PC-9 (cell line): ENCODE measurements around the gene CDC27. TPM values are rescaled to one million over a fixed set of nuclear protein-coding genes. Genes with fewer than 3 reads are reported as not detected.

Source experiments
- BruUV-seq: library from RNA; stranded (reverse); fragments of 400-500 nt; replicated peaks from 2 replicates; lab custom pipeline; 2021; lab: Mats Ljungman, UMichigan
- CTCF ChIA-PET: fragments of 300-600 bp; sonication (Branson Sonifier 250); formaldehyde crosslinking; loops from one replicate; lab custom pipeline; 2022; ENCODE audit warnings: antibody characterized with exemption; lab: Charles Lee
- POLR2A ChIA-PET: fragments of 300-600 bp; sonication (Branson Sonifier 250); formaldehyde crosslinking; loops from one replicate; lab custom pipeline; 2022; ENCODE audit warnings: antibody characterized with exemption; ENCODE audit not compliant: unreplicated experiment; lab: Charles Lee
- DNase-seq, 2 experiments: peaks; one replicate each; pipeline versions ENCODE4 v3.0.0 to v3.0.0-alpha.2; 2015 to 2022; ENCODE audit warnings: mixed read lengths in 1 of 2
- H2AFZ ChIP-seq: fragments of 200-600 bp; sonication (generic); 2 replicates; pipeline ENCODE4 v1.8.1; 2017; ENCODE audit warnings: antibody characterized with exemption
- H3F3A ChIP-seq: fragments of 200-600 bp; sonication (generic); 2 replicates; pipeline ENCODE4 v1.8.1; 2017; ENCODE audit warnings: antibody characterized with exemption, mild to moderate bottlenecking, low read depth; ENCODE audit not compliant: insufficient read depth
- H3K27ac ChIP-seq: fragments of 200-600 bp; sonication (generic); 2 replicates; pipeline ENCODE4 v1.6.1; 2016; ENCODE audit warnings: mixed run types
- H3K27me3 ChIP-seq: fragments of 200-600 bp; sonication (generic); 2 replicates; pipeline ENCODE4 v1.6.1; 2016; ENCODE audit warnings: low read depth, mixed run types; ENCODE audit not compliant: insufficient read depth
- H3K36me3 ChIP-seq: fragments of 200-600 bp; sonication (generic); 2 replicates; pipeline ENCODE4 v1.6.1; 2016; ENCODE audit warnings: low read depth, mixed run types
- H3K4me1 ChIP-seq: fragments of 200-600 bp; sonication (generic); replicated peaks from 2 replicates; pipeline ENCODE4 v1.6.1; 2016; ENCODE audit warnings: mixed run types; ENCODE audit not compliant: insufficient read depth
- H3K4me2 ChIP-seq: fragments of 200-600 bp; sonication (generic); 2 replicates; pipeline ENCODE4 v1.6.1; 2017; ENCODE audit warnings: mixed run types
- H3K4me3 ChIP-seq: fragments of 200-600 bp; sonication (generic); 2 replicates; pipeline ENCODE4 v1.6.1; 2016; ENCODE audit warnings: mixed run types
- H3K79me2 ChIP-seq: fragments of 200-600 bp; sonication (generic); 2 replicates; pipeline ENCODE4 v1.6.1; 2017; ENCODE audit warnings: low read depth, mixed run types
- H3K9me2 ChIP-seq: fragments of 200-600 bp; sonication (generic); 2 replicates; pipeline ENCODE4 v1.8.1; 2017; ENCODE audit warnings: mild to moderate bottlenecking; ENCODE audit not compliant: insufficient read depth
- H3K9me3 ChIP-seq: fragments of 200-600 bp; sonication (generic); 2 replicates; pipeline ENCODE4 v1.8.1; 2016; ENCODE audit warnings: low read depth; ENCODE audit not compliant: insufficient read depth
- H4K20me1 ChIP-seq: fragments of 200-600 bp; sonication (generic); 2 replicates; pipeline ENCODE4 v1.8.1; 2017; ENCODE audit not compliant: insufficient read depth
- CTCF ChIP-seq: fragments of 200-600 bp; sonication (generic); conservative IDR thresholded peaks from 2 replicates; pipeline ENCODE4 v1.6.1; 2017; ENCODE audit warnings: mixed run types, antibody characterized with exemption, mild to moderate bottlenecking, moderate library complexity
- EZH2 ChIP-seq: fragments of 200-600 bp; sonication (generic); IDR thresholded peaks from 2 replicates; pipeline ENCODE4 v1.8.0; 2017; ENCODE audit warnings: antibody characterized with exemption, low read depth
- intact Hi-C: fragments of 100-400 bp; cut with micrococcal nuclease; formaldehyde crosslinking; loops from one replicate; pipeline ENCODE4 v1.10.0; 2022; ENCODE audit not compliant: unreplicated experiment
- total RNA-seq: library from RNA; stranded (reverse); gene quantifications from 2 replicates; pipeline ENCODE4 v1.2.3, GENCODE V29; 2021

CDC27 gene
- total RNA-seq, 1 experiment from 2014 or later, result 94.3 TPM

GRCh38 chr17:47229535-47230443, 40.7 kb upstream of the CDC27 start:
- POLR2A ChIA-PET, result interaction anchor here (0.7 kb wide), 1 partner anchor 47 kb away, joined by 3 read pairs; no protein-coding TSS in a partner anchor

GRCh38 chr17:47227862-47228261, 38.8 kb upstream of the CDC27 start:
- no peak for DNase-seq
- no peaks in the 10 kb centered on the region for H4K20me1 ChIP-seq
- TF ChIP-seq CTCF, result no peak
- TF ChIP-seq EZH2, result no peak
- no TSS peak for BruUV-seq
- ChIA-PET POLR2A (no interaction called here), CTCF (interaction anchor here (0.6 kb wide), 1 partner anchor 88 kb away, joined by 3 read pairs; no protein-coding TSS in a partner anchor)
- intact Hi-C loops, result no loop called here
- no peaks in the 10 kb centered on the region for H3K27me3 ChIP-seq
- H3F3A ChIP-seq, result peaks cover 26% of the 10 kb centered on the region
- H3K79me2 ChIP-seq, result no peaks in the 10 kb centered on the region
- no peaks in the 10 kb centered on the region for H3K9me3 ChIP-seq
- H3K4me1 ChIP-seq, result peaks cover 60% of the 10 kb centered on the region
- H3K4me2 ChIP-seq, result no peak overlapping the region
- H3K27ac ChIP-seq, result no peak overlapping the region
- no peak overlapping the region for H3K4me3 ChIP-seq
- no peak overlapping the region for H2AFZ ChIP-seq
- no peaks in the 10 kb centered on the region for H3K36me3 ChIP-seq
- no peaks in the 10 kb centered on the region for H3K9me2 ChIP-seq

More at GRCh38 chr17:47229535-47230443, 40.7 kb upstream of the CDC27 start:
- H3K27me3 ChIP-seq, result no peaks in the 10 kb centered on the region
- H3K9me3 ChIP-seq, result no peaks in the 10 kb centered on the region
- peak; percentile 80 to 98 for DNase-seq
- peaks cover 43% of the 10 kb centered on the region for H3K4me1 ChIP-seq
- peak overlapping the region; percentile 79 for H3K4me2 ChIP-seq
- no peaks in the 10 kb centered on the region for H3K36me3 ChIP-seq
- peaks cover 24% of the 10 kb centered on the region for H3F3A ChIP-seq
- no peak for TF ChIP-seq EZH2
- TF ChIP-seq CTCF, result peak; percentile 98
- BruUV-seq, result no TSS peak
- no peaks in the 10 kb centered on the region for H4K20me1 ChIP-seq
- intact Hi-C loops, result loop anchor here (1.0 to 2.0 kb wide), 3 partner anchors 50 to 86 kb away; no protein-coding TSS in a partner anchor
- H3K27ac ChIP-seq, result peak overlapping the region; percentile 90
- no peaks in the 10 kb centered on the region for H3K79me2 ChIP-seq
- no peaks in the 10 kb centered on the region for H3K9me2 ChIP-seq
- CTCF ChIA-PET, result interaction anchor here (0.5 kb wide), 1 partner anchor 267 kb away, joined by 4 read pairs; no protein-coding TSS in a partner anchor
- peak overlapping the region; percentile 36; the same call in 1 of the 2 replicates for H3K4me3 ChIP-seq
- peak overlapping the region; percentile 52 for H2AFZ ChIP-seq

GRCh38 chr17:47225911-47226688, 37.0 kb upstream of the CDC27 start:
- H3K4me1 ChIP-seq, result peaks cover 55% of the 10 kb centered on the region
- H3K4me3 ChIP-seq, result no peak overlapping the region
- H3F3A ChIP-seq, result peaks cover 26% of the 10 kb centered on the region
- POLR2A ChIA-PET, result no interaction called here
- BruUV-seq, result no TSS peak
- no peaks in the 10 kb centered on the region for H3K79me2 ChIP-seq
- H3K9me3 ChIP-seq, result no peaks in the 10 kb centered on the region
- peak overlapping the region; percentile 73 for H3K27ac ChIP-seq
- CTCF ChIA-PET, result interaction anchor here (1.0 kb wide), 1 partner anchor 89 kb away, joined by 4 read pairs; no protein-coding TSS in a partner anchor
- intact Hi-C loops, result no loop called here
- no peak overlapping the region for H2AFZ ChIP-seq
- DNase-seq, result no peak
- H3K9me2 ChIP-seq, result no peaks in the 10 kb centered on the region
- H3K36me3 ChIP-seq, result no peaks in the 10 kb centered on the region
- TF ChIP-seq CTCF, result no peak
- no peak for TF ChIP-seq EZH2
- peak overlapping the region; percentile 43 for H3K4me2 ChIP-seq
- H4K20me1 ChIP-seq, result no peaks in the 10 kb centered on the region
- H3K27me3 ChIP-seq, result no peaks in the 10 kb centered on the region
